Upper lobe of left lung (tissue), 4 donors: Measurements from ENCODE around the gene SNCAIP.

Source experiments
- POLR2A ChIP-seq, 4 donors: fragments of 450-650 bp; IDR thresholded peaks; one replicate each; pipeline ENCODE4 v1.5.1; 2016 to 2017; ENCODE audit warnings: antibody characterized with exemption in 4 of 4, mild to moderate bottlenecking in 2 of 4
- POLR2AphosphoS5 ChIP-seq, 2 donors: sonication (generic); formaldehyde crosslinking; IDR thresholded peaks; one replicate each; pipeline ENCODE4 v1.5.1; 2017; ENCODE audit warnings: antibody characterized with exemption in 2 of 2
- TF ChIP-seq, protein P1 (sequence below), 6 experiments: fragments of 450-650 bp in 4 of 6; fragments of 200-600 bp in 2 of 6; sonication (generic) in 2 of 6; IDR thresholded peaks; one replicate each; pipeline ENCODE4 v1.5.1; 2016 to 2019; ENCODE audit warnings: antibody characterized with exemption in 6 of 6

DNA sequence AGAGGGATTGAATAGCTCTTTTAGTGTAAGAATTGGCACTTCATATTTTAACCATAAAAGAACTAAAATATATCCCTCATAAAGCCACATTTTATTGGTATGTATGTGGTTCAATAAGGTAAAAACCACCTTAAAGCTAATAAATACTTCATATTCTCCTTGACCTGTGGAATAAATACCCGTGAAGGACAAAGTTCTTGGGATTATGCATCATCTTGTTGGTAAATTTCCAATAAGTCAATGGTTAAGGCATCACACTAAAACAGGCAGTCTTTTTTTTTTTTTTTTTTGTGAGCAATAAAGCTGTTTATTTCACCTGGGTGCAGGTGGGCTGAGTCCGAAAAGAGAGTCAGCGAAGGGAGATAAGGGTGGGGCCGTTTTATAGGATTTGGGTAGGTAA is 161.9 kb downstream of the SNCAIP start:
- TF ChIP-seq, protein P1, sequence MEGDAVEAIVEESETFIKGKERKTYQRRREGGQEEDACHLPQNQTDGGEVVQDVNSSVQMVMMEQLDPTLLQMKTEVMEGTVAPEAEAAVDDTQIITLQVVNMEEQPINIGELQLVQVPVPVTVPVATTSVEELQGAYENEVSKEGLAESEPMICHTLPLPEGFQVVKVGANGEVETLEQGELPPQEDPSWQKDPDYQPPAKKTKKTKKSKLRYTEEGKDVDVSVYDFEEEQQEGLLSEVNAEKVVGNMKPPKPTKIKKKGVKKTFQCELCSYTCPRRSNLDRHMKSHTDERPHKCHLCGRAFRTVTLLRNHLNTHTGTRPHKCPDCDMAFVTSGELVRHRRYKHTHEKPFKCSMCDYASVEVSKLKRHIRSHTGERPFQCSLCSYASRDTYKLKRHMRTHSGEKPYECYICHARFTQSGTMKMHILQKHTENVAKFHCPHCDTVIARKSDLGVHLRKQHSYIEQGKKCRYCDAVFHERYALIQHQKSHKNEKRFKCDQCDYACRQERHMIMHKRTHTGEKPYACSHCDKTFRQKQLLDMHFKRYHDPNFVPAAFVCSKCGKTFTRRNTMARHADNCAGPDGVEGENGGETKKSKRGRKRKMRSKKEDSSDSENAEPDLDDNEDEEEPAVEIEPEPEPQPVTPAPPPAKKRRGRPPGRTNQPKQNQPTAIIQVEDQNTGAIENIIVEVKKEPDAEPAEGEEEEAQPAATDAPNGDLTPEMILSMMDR (IDR thresholded peaks at IDR 0.05): no peak
- TF ChIP-seq POLR2A (IDR thresholded peaks at IDR 0.05) (no peak), POLR2AphosphoS5 (IDR thresholded peaks at IDR 0.05) (no peak)
